Measurements from ENCODE around the gene MAGI2.

- TF ChIP-seq CTCF (IDR thresholded peaks at IDR 0.05; ENCODE audit: extremely low read depth in 1 of 2, insufficient read depth in 1 of 2, low read depth in 1 of 2, low read length in 2 of 2) (no peak), POLR2A (IDR thresholded peaks at IDR 0.05; ENCODE audit: low read depth, low read length) (no peak), MAX (IDR thresholded peaks at IDR 0.05; ENCODE audit: insufficient read depth, insufficient read length) (no peak), POLR2AphosphoS5 (IDR thresholded peaks at IDR 0.05; ENCODE audit: insufficient read depth, low read depth, low read length) (no peak), EZH2 (IDR thresholded peaks at IDR 0.05; ENCODE audit: borderline replicate concordance, low read depth, low read length, severe bottlenecking) (no peak), MYC (IDR thresholded peaks at IDR 0.05; ENCODE audit: low read depth, low read length) (no peak), GATA2 (IDR thresholded peaks at IDR 0.05; ENCODE audit: insufficient read depth, insufficient read length, low read depth, low read length) (no peak), FOS (IDR thresholded peaks at IDR 0.05; ENCODE audit: borderline replicate concordance, insufficient read depth, low read length) (no peak)
Observed at GRCh38 chr7:79293655-79294142, 159.8 kb downstream of the MAGI2 start.
